ENCODE data around the gene PTPRCAP. TPM values are rescaled to one million over a fixed set of nuclear protein-coding genes. Genes with fewer than 3 reads are reported as not detected.

Gene PTPRCAP
- polyA plus RNA-seq, 3 donors, result 2.1 to 14.3 (median 2.8) TPM

DNA sequence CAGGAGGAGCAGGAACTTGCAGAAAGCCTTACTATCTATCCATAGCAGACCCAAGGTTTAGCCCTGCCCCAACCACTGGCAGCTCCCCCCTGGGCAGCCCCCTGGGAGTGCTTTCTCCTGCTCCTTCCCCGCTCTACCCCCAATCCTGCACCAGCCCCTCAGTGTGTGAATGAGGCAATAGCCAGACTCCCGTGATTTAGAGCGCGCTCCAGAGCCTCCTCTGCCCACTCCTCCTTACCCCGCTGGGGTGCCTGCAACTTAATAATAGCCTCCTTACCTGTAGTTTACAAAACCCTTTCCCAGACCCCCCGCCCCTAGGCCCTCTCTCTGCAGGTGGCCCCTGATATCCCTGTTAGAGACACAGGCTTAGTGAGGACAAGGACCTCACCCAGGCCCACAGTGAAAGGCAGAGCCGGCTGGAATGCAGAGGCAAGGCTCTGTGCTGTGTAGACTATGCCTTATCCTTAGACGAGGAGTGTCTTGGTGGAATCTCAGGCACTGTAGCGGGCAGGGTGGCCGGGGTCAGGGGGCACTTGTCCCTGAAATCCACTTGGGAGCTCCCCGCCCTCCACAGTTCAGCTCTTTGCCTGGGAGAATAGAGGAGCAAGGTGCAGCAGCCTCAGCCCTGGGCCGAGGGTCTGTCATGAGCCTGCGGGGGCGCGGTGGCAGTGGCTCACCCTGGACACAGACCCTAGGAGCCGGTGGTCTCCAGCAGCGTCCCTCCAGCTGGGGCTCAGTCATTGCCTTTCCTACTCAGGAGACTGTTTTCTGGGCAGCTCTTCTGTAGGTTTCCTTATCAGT, 26.3 kb downstream of the PTPRCAP start:
- H3K9ac ChIP-seq (ENCODE audit: insufficient read depth, low read length, poor library complexity, severe bottlenecking), result no peak overlapping the region
- peaks cover 0 to 6% (median 3%) of the 10 kb centered on the region in 7 donors for H3K9me3 Mint-ChIP-seq
- peaks cover 37 to 51% of the 10 kb centered on the region in 2 donors for H3K4me1 ChIP-seq (ENCODE audit: control insufficient read depth in 1 of 2, insufficient read depth in 2 of 2, low read length in 2 of 2)
- H3K9me3 ChIP-seq (replicated peaks in 1 of 2; ENCODE audit: control insufficient read depth in 1 of 2, insufficient read depth in 1 of 2, low read length in 2 of 2), result no peaks in the 10 kb centered on the region
- H3K36me3 ChIP-seq (replicated peaks in 1 of 2; ENCODE audit: control insufficient read depth in 1 of 2, insufficient read depth in 2 of 2, low read length in 2 of 2), result peaks cover 8 to 9% of the 10 kb centered on the region in 2 donors
- no peak overlapping the region for H3K27ac Mint-ChIP-seq
- no peak overlapping the region for H3K4me3 ChIP-seq (replicated peaks in 1 of 3; ENCODE audit: low read depth in 2 of 3, low read length in 3 of 3)
- peaks cover 14 to 27% of the 10 kb centered on the region in 2 donors for H3K36me3 Mint-ChIP-seq
- no peak overlapping the region for H2AFZ ChIP-seq (ENCODE audit: insufficient read depth, low read depth, low read length, poor library complexity, severe bottlenecking)
- intact Hi-C loops (cut with micrococcal nuclease), result no loop called here
- H3K27me3 ChIP-seq (ENCODE audit: control insufficient read depth in 2 of 2, insufficient read depth in 2 of 2, low read length in 2 of 2), result peaks cover 6 to 28% of the 10 kb centered on the region in 2 donors
- peaks cover 28 to 50% (median 44%) of the 10 kb centered on the region in 3 donors for H3K27me3 Mint-ChIP-seq (ENCODE audit: low read depth in 3 of 3)
- no peak overlapping the region for H3K27ac ChIP-seq (ENCODE audit: low read depth in 1 of 2, low read length in 2 of 2)
- no peak overlapping the region for H3K4me3 Mint-ChIP-seq
- peaks cover 39% of the 10 kb centered on the region for H4K20me1 ChIP-seq (ENCODE audit: insufficient read depth, low read length)
- no peak for DNase-seq
- H3K4me2 ChIP-seq (replicated peaks; ENCODE audit: extremely low read depth, low read length, poor library complexity, severe bottlenecking), result no peak overlapping the region
- 88% methylated on average over 12 of the region's 17 CpGs for WGBS (ENCODE audit: insufficient coverage)
- H3K4me1 Mint-ChIP-seq, result peaks cover 45% of the 10 kb centered on the region
- TF ChIP-seq, protein P1, sequence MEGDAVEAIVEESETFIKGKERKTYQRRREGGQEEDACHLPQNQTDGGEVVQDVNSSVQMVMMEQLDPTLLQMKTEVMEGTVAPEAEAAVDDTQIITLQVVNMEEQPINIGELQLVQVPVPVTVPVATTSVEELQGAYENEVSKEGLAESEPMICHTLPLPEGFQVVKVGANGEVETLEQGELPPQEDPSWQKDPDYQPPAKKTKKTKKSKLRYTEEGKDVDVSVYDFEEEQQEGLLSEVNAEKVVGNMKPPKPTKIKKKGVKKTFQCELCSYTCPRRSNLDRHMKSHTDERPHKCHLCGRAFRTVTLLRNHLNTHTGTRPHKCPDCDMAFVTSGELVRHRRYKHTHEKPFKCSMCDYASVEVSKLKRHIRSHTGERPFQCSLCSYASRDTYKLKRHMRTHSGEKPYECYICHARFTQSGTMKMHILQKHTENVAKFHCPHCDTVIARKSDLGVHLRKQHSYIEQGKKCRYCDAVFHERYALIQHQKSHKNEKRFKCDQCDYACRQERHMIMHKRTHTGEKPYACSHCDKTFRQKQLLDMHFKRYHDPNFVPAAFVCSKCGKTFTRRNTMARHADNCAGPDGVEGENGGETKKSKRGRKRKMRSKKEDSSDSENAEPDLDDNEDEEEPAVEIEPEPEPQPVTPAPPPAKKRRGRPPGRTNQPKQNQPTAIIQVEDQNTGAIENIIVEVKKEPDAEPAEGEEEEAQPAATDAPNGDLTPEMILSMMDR (IDR thresholded peaks at IDR 0.05), result no peak
- peaks cover under 1% of the 10 kb centered on the region for H3K79me2 ChIP-seq (ENCODE audit: insufficient read depth, low read length)

DNA sequence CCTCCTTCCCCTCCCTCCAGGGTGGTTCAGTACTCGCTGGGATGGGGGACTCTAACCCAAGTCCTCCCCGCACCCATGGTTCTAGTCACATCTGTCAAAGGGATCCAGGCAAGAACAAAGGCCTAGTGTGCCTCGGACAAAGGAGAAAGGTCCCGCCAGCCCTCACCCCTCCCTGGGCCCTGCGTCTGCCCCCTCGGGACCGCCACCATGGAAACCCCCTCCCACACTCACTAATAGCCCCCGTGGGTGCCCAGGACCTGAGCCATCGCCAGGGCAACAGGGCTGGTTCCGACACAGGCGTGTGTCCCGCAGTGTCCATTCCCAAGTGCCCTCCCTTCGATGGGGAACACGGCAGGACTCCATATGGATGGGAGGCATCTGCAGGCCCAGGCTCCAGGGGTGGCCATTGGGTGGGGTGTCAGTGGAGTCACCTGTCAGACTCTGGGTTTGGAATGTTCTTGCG, 27.1 kb downstream of the PTPRCAP start:
- H3K36me3 Mint-ChIP-seq, result peaks cover 17 to 32% of the 10 kb centered on the region in 2 donors
- Histone ChIP-seq H3K27me3 (ENCODE audit: control insufficient read depth in 2 of 2, insufficient read depth in 2 of 2, low read length in 2 of 2) (peaks cover 6 to 22% of the 10 kb centered on the region in 2 donors), H4K20me1 (ENCODE audit: insufficient read depth, low read length) (peaks cover 44% of the 10 kb centered on the region), H3K9ac (ENCODE audit: insufficient read depth, low read length, poor library complexity, severe bottlenecking) (no peak overlapping the region), H3K79me2 (ENCODE audit: insufficient read depth, low read length) (peaks cover 8% of the 10 kb centered on the region), H3K36me3 (replicated peaks in 1 of 2; ENCODE audit: control insufficient read depth in 1 of 2, insufficient read depth in 2 of 2, low read length in 2 of 2) (peaks cover 9 to 16% of the 10 kb centered on the region in 2 donors), H3K4me1 (ENCODE audit: control insufficient read depth in 1 of 2, insufficient read depth in 2 of 2, low read length in 2 of 2) (peaks cover 44 to 54% of the 10 kb centered on the region in 2 donors), H3K9me3 (replicated peaks in 1 of 2; ENCODE audit: control insufficient read depth in 1 of 2, insufficient read depth in 1 of 2, low read length in 2 of 2) (no peaks in the 10 kb centered on the region), H2AFZ (ENCODE audit: insufficient read depth, low read depth, low read length, poor library complexity, severe bottlenecking) (no peak overlapping the region), H3K27ac (ENCODE audit: low read depth in 1 of 2, low read length in 2 of 2) (no peak overlapping the region), H3K4me3 (replicated peaks in 1 of 3; ENCODE audit: low read depth in 2 of 3, low read length in 3 of 3) (no peak overlapping the region), H3K4me2 (replicated peaks; ENCODE audit: extremely low read depth, low read length, poor library complexity, severe bottlenecking) (no peak overlapping the region)
- TF ChIP-seq, protein P1 (IDR thresholded peaks at IDR 0.05), result no peak
- peaks cover 49% of the 10 kb centered on the region for H3K4me1 Mint-ChIP-seq
- no peak overlapping the region for H3K27ac Mint-ChIP-seq
- intact Hi-C loops (cut with micrococcal nuclease), result no loop called here
- DNase-seq, result no peak
- peaks cover 25 to 45% (median 39%) of the 10 kb centered on the region in 3 donors for H3K27me3 Mint-ChIP-seq (ENCODE audit: low read depth in 3 of 3)
- H3K4me3 Mint-ChIP-seq, result no peak overlapping the region
- 86% methylated on average over 13 of the region's 15 CpGs for WGBS (ENCODE audit: insufficient coverage)
- H3K9me3 Mint-ChIP-seq, result peaks cover 0 to 3% (median 2%) of the 10 kb centered on the region in 7 donors
